GM12878 (cell line): ENCODE measurements around the gene ALG12. TPM values are rescaled to one million over a fixed set of nuclear protein-coding genes. Genes with fewer than 3 reads are reported as not detected.

Experiments used
- ATAC-seq: fragments of 200-7000 bp; cut with Tn5 transposase; 3 replicates; pipeline ENCODE4 v1.9.1; 2020; ENCODE audit warnings: mild to moderate bottlenecking, moderate library complexity
- BruUV-seq: library from RNA; stranded (reverse); fragments of 400-500 nt; replicated peaks from 2 replicates; lab custom pipeline; 2021; lab: Mats Ljungman, UMichigan
- CTCF ChIA-PET: fragments of 300-600 bp; sonication (Branson Sonifier 250); formaldehyde crosslinking; extraction: SDS; loops from one replicate; lab custom pipeline; 2021; ENCODE audit warnings: inconsistent platforms; lab: Yijun Ruan, JAX
- POLR2A ChIA-PET: fragments of 350-600 bp; formaldehyde crosslinking; extraction: SDS; loops from one replicate; lab custom pipeline; 2021; ENCODE audit warnings: inconsistent platforms; lab: Charles Lee
- RAD21 ChIA-PET: fragments of 300-600 bp; sonication (Branson Sonifier 250); formaldehyde crosslinking; loops from one replicate; lab custom pipeline; 2023; ENCODE audit warnings: antibody characterized with exemption; ENCODE audit not compliant: unreplicated experiment; lab: Charles Lee
- SMC1A ChIA-PET: fragments of 300-600 bp; sonication (Branson Sonifier 250); formaldehyde crosslinking; loops from one replicate; lab custom pipeline; 2023; ENCODE audit not compliant: unreplicated experiment, uncharacterized antibody; lab: Charles Lee
- DNase-seq: peaks from one replicate; pipeline ENCODE4 v3.0.0-alpha.2; 2011; ENCODE audit warnings: low read depth, low spot score
- FAIRE-seq: peaks from 3 replicates; lab custom pipeline; 2011; peaks lifted over from hg19 to GRCh38; lab: Jason Lieb, UNC
- H2AFZ ChIP-seq: 2 replicates; pipeline ENCODE4 v1.6.0; 2011; ENCODE audit warnings: low read depth, low read length, control low read depth; ENCODE audit not compliant: control insufficient read depth
- H3K27ac ChIP-seq: 2 replicates; pipeline ENCODE4 v1.5.1; 2011; ENCODE audit warnings: control low read depth; ENCODE audit not compliant: control insufficient read depth, insufficient read depth
- H3K27me3 ChIP-seq, 2 experiments: replicated peaks in 1 of 2; 2 replicates each; pipeline versions ENCODE4 v1.6.0 to v1.6.1; 2011; ENCODE audit warnings: low read length in 1 of 2; ENCODE audit not compliant: control insufficient read depth in 2 of 2, insufficient read depth in 2 of 2
- H3K36me3 ChIP-seq, 2 experiments: 2 replicates each; pipeline ENCODE4 v1.5.1; 2011; ENCODE audit warnings: low read length in 1 of 2; ENCODE audit not compliant: control insufficient read depth in 2 of 2, insufficient read depth in 2 of 2
- H3K4me1 ChIP-seq: 2 replicates; pipeline ENCODE4 v1.6.1; 2011; ENCODE audit warnings: mild to moderate bottlenecking, low read length, moderate library complexity, mixed read lengths; ENCODE audit not compliant: control insufficient read depth, insufficient read depth
- H3K4me2 ChIP-seq: 2 replicates; pipeline ENCODE4 v1.6.0; 2011; ENCODE audit warnings: control low read depth; ENCODE audit not compliant: control insufficient read depth, insufficient read depth
- H3K4me3 ChIP-seq: fragments of 200-600 bp; sonication (generic); 2 replicates; pipeline ENCODE4 v1.5.1; 2016
- H3K79me2 ChIP-seq: 2 replicates; pipeline ENCODE4 v1.6.0; 2011; ENCODE audit warnings: low read length; ENCODE audit not compliant: control insufficient read depth, insufficient read depth
- H3K9ac ChIP-seq: 2 replicates; pipeline ENCODE4 v1.8.0; 2011; ENCODE audit warnings: low read length, control low read depth, mixed read lengths; ENCODE audit not compliant: control insufficient read depth, insufficient read depth
- H3K9me3 ChIP-seq: replicated peaks from 3 replicates; pipeline ENCODE4 v1.5.1; 2011; ENCODE audit warnings: mild to moderate bottlenecking, low read length; ENCODE audit not compliant: control insufficient read depth, insufficient read depth
- H4K20me1 ChIP-seq: 2 replicates; pipeline ENCODE4 v1.6.0; 2011; ENCODE audit not compliant: control insufficient read depth, insufficient read depth
- BCL3 ChIP-seq: IDR thresholded peaks from 2 replicates; pipeline ENCODE4 v1.6.1; 2011; ENCODE audit warnings: borderline replicate concordance, low read depth, mild to moderate bottlenecking, moderate library complexity, low read length; ENCODE audit not compliant: insufficient read depth, poor library complexity, severe bottlenecking
- BHLHE40 ChIP-seq, 2 experiments: fragments of 450-650 bp in 1 of 2; IDR thresholded peaks; 2 replicates each; pipeline ENCODE4 v1.6.1; 2011 to 2017; ENCODE audit warnings: low read depth in 2 of 2, borderline replicate concordance in 1 of 2, improper control_type of control experiment in 1 of 2, low read length in 1 of 2, mild to moderate bottlenecking in 1 of 2
- CEBPB ChIP-seq, 2 experiments: fragments of 150-350 bp in 1 of 2; IDR thresholded peaks; 2 replicates each; pipeline ENCODE4 v1.6.1; 2012 to 2014; ENCODE audit warnings: low read depth in 2 of 2, low read length in 2 of 2, borderline replicate concordance in 1 of 2, inconsistent platforms in 1 of 2
- EGR1 ChIP-seq, 2 experiments: IDR thresholded peaks; 1 replicate in 1 of 2; 2 replicates in 1 of 2; pipeline ENCODE4 v1.6.1; 2011 to 2012; ENCODE audit warnings: low read depth in 2 of 2, low read length in 2 of 2, borderline replicate concordance in 1 of 2, mild to moderate bottlenecking in 1 of 2, moderate library complexity in 1 of 2
- FOXK2 ChIP-seq: fragments of 450-650 bp; IDR thresholded peaks from 2 replicates; pipeline ENCODE4 v1.6.1; 2017; ENCODE audit warnings: mild to moderate bottlenecking, moderate library complexity
- GATAD2B ChIP-seq: fragments of 450-650 bp; conservative IDR thresholded peaks from 2 replicates; pipeline ENCODE4 v1.6.1; 2017; ENCODE audit warnings: low read depth, mild to moderate bottlenecking, moderate library complexity
- KLF5 ChIP-seq: fragments of 450-650 bp; IDR thresholded peaks from 2 replicates; pipeline ENCODE4 v1.6.1; 2014; ENCODE audit warnings: mild to moderate bottlenecking; ENCODE audit not compliant: partially characterized antibody
- MYC ChIP-seq: IDR thresholded peaks from 2 replicates; pipeline ENCODE4 v1.6.1; 2011; ENCODE audit warnings: mild to moderate bottlenecking, low read length, moderate library complexity, inconsistent platforms; ENCODE audit not compliant: insufficient read depth, insufficient replicate concordance, insufficient read length, severe bottlenecking
- NR2F1 ChIP-seq: fragments of 450-650 bp; conservative IDR thresholded peaks from 2 replicates; pipeline ENCODE4 v1.6.1; 2017; ENCODE audit warnings: mild to moderate bottlenecking
- POLR2AphosphoS5 ChIP-seq: IDR thresholded peaks from 2 replicates; pipeline ENCODE4 v1.6.1; 2011; ENCODE audit warnings: mild to moderate bottlenecking, low read length, inconsistent platforms
- SMARCA5 ChIP-seq: fragments of 450-650 bp; IDR thresholded peaks from 2 replicates; pipeline ENCODE4 v1.6.1; 2017; ENCODE audit warnings: mild to moderate bottlenecking
- SUZ12 ChIP-seq: fragments of 200-600 bp; sonication (generic); IDR thresholded peaks from one replicate; pipeline ENCODE4 v1.6.1; 2018; ENCODE audit warnings: antibody characterized with exemption, mild to moderate bottlenecking; ENCODE audit not compliant: unreplicated experiment
- TARDBP ChIP-seq: IDR thresholded peaks from 2 replicates; pipeline ENCODE4 v1.6.1; 2016; ENCODE audit warnings: borderline replicate concordance
- TCF7 ChIP-seq: IDR thresholded peaks from 2 replicates; pipeline ENCODE4 v1.6.1; 2014; ENCODE audit warnings: antibody characterized with exemption, borderline replicate concordance
- ZBED1 ChIP-seq: IDR thresholded peaks from 2 replicates; pipeline ENCODE4 v1.6.1; 2016; ENCODE audit warnings: borderline replicate concordance
- ZNF622 ChIP-seq: fragments of 450-650 bp; IDR thresholded peaks from 2 replicates; pipeline ENCODE4 v1.6.1; 2017; ENCODE audit warnings: mild to moderate bottlenecking, inconsistent platforms
- WGBS: methylation state at CpG from one replicate; pipeline ENCODE4 v1.1.6; 2016; ENCODE audit warnings: low lambda C conversion rate; ENCODE audit not compliant: insufficient replicate concordance, insufficient coverage; ENCODE audit errors: missing lambda C conversion rate; 5-methylcytosine and 5-hydroxymethylcytosine counted together
- in situ Hi-C: fragments of 300-500 bp; cut with MboI; formaldehyde crosslinking; loops from 9 replicates; pipeline ENCODE4 v1.14.3; 2018; ENCODE audit warnings: mixed read lengths
- intact Hi-C: fragments of 100-400 bp; cut with micrococcal nuclease; formaldehyde crosslinking; loops from one replicate; pipeline ENCODE4 v1.14.2; 2022; ENCODE audit not compliant: unreplicated experiment
- polyA plus RNA-seq, 11 experiments: library from polyadenylated mRNA; depleted of rRNA in 4 of 11; unstranded in 6 of 11; stranded (reverse) in 5 of 11; fragments of >200 nt; fragmentation: Nextera tagmentation in 4 of 11; fragmentation: Illumina TruSeq in 1 of 11; extraction: Ambion mirVana in 4 of 11; extraction: Trizol in 1 of 11; gene quantifications; 1 replicate in 1 of 11; 2 replicates in 10 of 11; pipeline versions ENCODE4 v1.2.1 to v1.2.3, GENCODE V29; 2011 to 2016; ENCODE audit warnings: inconsistent platforms in 2 of 11, missing spikeins in 2 of 11, low read depth in 1 of 11
- total RNA-seq, 4 experiments: library from RNA; depleted of rRNA in 3 of 4; stranded (reverse); fragments of >200 nt in 3 of 4; fragmentation: Illumina TruSeq in 1 of 4; extraction: Trizol in 1 of 4; gene quantifications; 2 replicates each; pipeline versions ENCODE4 v1.2.1 to v1.2.3, GENCODE V29; 2013 to 2021
- TF ChIP-seq, protein P1 (sequence below): fragments of 450-650 bp; conservative IDR thresholded peaks from 2 replicates; pipeline ENCODE4 v1.6.1; 2017; ENCODE audit warnings: mild to moderate bottlenecking, moderate library complexity

Gene ALG12
- total and polyA plus RNA-seq, 10 of the 15 experiments (the other 5 are each of a cell fraction or from before 2014, with no cell fraction given): 0.22 to 23.4 (median 6.6) TPM

DNA sequence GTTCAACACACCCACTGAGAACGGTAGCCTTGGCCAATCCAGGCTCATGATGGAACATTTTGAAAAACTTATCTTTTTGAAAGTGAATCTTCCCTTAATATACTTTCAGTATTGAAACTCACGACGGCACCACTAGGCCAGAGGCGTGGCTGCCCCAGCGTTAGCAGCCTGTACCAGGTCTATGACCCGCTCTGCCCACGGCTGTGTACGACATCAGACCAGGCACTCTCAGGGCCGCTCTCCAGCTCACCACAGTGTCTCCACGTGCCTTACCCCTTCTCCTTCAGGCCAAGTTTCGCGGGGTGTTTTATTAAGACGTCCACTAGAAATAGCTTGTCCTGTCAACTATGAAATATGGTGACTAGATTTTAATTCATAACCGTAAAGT is 31.2 kb downstream of the ALG12 start:
- H3K9ac ChIP-seq: no peak overlapping the region
- in situ Hi-C loops: no loop called here
- TF ChIP-seq BHLHE40 (IDR thresholded peaks at IDR 0.05; ENCODE audit: borderline replicate concordance in 1 of 2, low read depth in 2 of 2, low read length in 1 of 2): no peak
- no peak for TF ChIP-seq KLF5
- no peak for TF ChIP-seq TCF7
- TF ChIP-seq SMARCA5: no peak
- TF ChIP-seq EGR1 (IDR thresholded peaks at IDR 0.05; ENCODE audit: borderline replicate concordance in 1 of 2, low read depth in 2 of 2, low read length in 2 of 2): no peak
- TF ChIP-seq FOXK2: no peak
- TF ChIP-seq POLR2AphosphoS5: no peak
- TF ChIP-seq MYC: no peak
- no peak for TF ChIP-seq ZBED1
- no peak for TF ChIP-seq TARDBP
- TF ChIP-seq SUZ12: no peak
- no peak for TF ChIP-seq CEBPB (IDR thresholded peaks at IDR 0.05; ENCODE audit: borderline replicate concordance in 1 of 2, low read depth in 2 of 2, low read length in 2 of 2)
- TF ChIP-seq BCL3: no peak
- no peak for TF ChIP-seq ZNF622
- TF ChIP-seq, protein P1, sequence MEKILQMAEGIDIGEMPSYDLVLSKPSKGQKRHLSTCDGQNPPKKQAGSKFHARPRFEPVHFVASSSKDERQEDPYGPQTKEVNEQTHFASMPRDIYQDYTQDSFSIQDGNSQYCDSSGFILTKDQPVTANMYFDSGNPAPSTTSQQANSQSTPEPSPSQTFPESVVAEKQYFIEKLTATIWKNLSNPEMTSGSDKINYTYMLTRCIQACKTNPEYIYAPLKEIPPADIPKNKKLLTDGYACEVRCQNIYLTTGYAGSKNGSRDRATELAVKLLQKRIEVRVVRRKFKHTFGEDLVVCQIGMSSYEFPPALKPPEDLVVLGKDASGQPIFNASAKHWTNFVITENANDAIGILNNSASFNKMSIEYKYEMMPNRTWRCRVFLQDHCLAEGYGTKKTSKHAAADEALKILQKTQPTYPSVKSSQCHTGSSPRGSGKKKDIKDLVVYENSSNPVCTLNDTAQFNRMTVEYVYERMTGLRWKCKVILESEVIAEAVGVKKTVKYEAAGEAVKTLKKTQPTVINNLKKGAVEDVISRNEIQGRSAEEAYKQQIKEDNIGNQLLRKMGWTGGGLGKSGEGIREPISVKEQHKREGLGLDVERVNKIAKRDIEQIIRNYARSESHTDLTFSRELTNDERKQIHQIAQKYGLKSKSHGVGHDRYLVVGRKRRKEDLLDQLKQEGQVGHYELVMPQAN: no peak
- TF ChIP-seq NR2F1: no peak
- no peak for TF ChIP-seq GATAD2B
- TF ChIP-seq, all 136 proteins: peak for 0
- Histone ChIP-seq H4K20me1 (no peaks in the 10 kb centered on the region), H2AFZ (no peak overlapping the region), H3K4me3 (no peak overlapping the region), H3K79me2 (peaks cover 18% of the 10 kb centered on the region), H3K27me3 (no peaks in the 10 kb centered on the region), H3K9me3 (peaks cover 2% of the 10 kb centered on the region; the same call in 1 of the 3 replicates), H3K27ac (no peak overlapping the region), H3K4me1 (peaks cover 6% of the 10 kb centered on the region), H3K4me2 (no peak overlapping the region), H3K36me3 (peaks cover 40 to 51% of the 10 kb centered on the region in 2 experiments)
- ATAC-seq (no peak), DNase-seq (no peak), FAIRE-seq (no peak)
- WGBS: 97% methylated on average over 14 of the region's 14 CpGs
- intact Hi-C loops: no loop called here
- CTCF ChIA-PET: no interaction called here
- no TSS peak for BruUV-seq
- RAD21 ChIA-PET: no interaction called here
- SMC1A ChIA-PET: no interaction called here
- POLR2A ChIA-PET: no interaction called here
